Measurements from ENCODE around the gene TMEM217.
A peak's percentile ranks its signal among the peaks of the same experiment; 100 is the strongest.

TMEM217 gene

GRCh38 chr6:37177935-37178517, 79.9 kb downstream of the TMEM217 start:
- DNase-seq: no peak

- DNase-seq: no peak
These were observed 80.6 kb downstream of the TMEM217 start for GRCh38 chr6:37177077-37177934.

GRCh38 chr6:37176268-37177076, 81.5 kb downstream of the TMEM217 start:
- DNase-seq: no peak

GRCh38 chr6:37175332-37176267, 82.3 kb downstream of the TMEM217 start:
- DNase-seq: no peak

GRCh38 chr6:37174515-37175331, 83.2 kb downstream of the TMEM217 start:
- no peak for DNase-seq

- DNase-seq: no peak
These were observed 83.8 kb downstream of the TMEM217 start for GRCh38 chr6:37174196-37174514.

- no peak for DNase-seq
These were observed 84.3 kb downstream of the TMEM217 start for GRCh38 chr6:37173493-37174195.

GRCh38 chr6:37172912-37173492, 84.9 kb downstream of the TMEM217 start:
- no peak for DNase-seq

- DNase-seq: peak; percentile 41 to 82
These were observed 85.8 kb downstream of the TMEM217 start for GRCh38 chr6:37171970-37172812.

GRCh38 chr6:37171201-37171969, 86.6 kb downstream of the TMEM217 start:
- DNase-seq: peak in 1 of 2 experiments; percentile 62

- DNase-seq: peak; percentile 34 to 74
These were observed 87.4 kb downstream of the TMEM217 start for GRCh38 chr6:37170273-37171200.

- peak; percentile 96 for DNase-seq
These were observed 88.3 kb downstream of the TMEM217 start, which contains the start of gene PIM1 for GRCh38 chr6:37169496-37170272. PIM1 (plus strand) TSS chr6:37170152; CDS start chr6:37170576, 424 bp downstream.

GRCh38 chr6:37168811-37169495, 89.0 kb downstream of the TMEM217 start:
- DNase-seq: peak; percentile 49 to 65

GRCh38 chr6:37168163-37168758, 89.7 kb downstream of the TMEM217 start:
- no peak for DNase-seq

- no peak for DNase-seq
These were observed 95.2 kb downstream of the TMEM217 start for GRCh38 chr6:37162740-37163139.

All from NCI-H524 (cell line).